ENCODE data around the gene CLIC1. TPM values are rescaled to one million over a fixed set of nuclear protein-coding genes. Genes with fewer than 3 reads are reported as not detected.

CLIC1 gene
- total RNA-seq, 5 donors from 2014 or later (not counting 1 experiment from before 2014, with no cell fraction given): 89.5 to 146 (median 112) TPM

GRCh38 chr6:31697555-31697954 is 38.8 kb downstream of the CLIC1 start:
- DNase-seq: no peak
- ChIA-PET POLR2A (interaction anchor here (0.6 kb wide), 2 partner anchors 183 to 318 kb away, joined by 3 to 5 read pairs; no protein-coding TSS in a partner anchor), CTCF (interaction anchor here in 1 of 2 donors (0.6 kb wide), 1 partner anchor 261 kb away, joined by 3 read pairs; no protein-coding TSS in a partner anchor)
- peaks cover 23 to 48% of the 10 kb centered on the region in 2 donors for H3K36me3 ChIP-seq (ENCODE audit: control insufficient read depth in 2 of 2, extremely low read depth in 1 of 2, insufficient read depth in 1 of 2, low read length in 1 of 2)
- no peaks in the 10 kb centered on the region for H3K9me3 ChIP-seq
- Mint-ChIP-seq H3K4me3 (no peak overlapping the region), H3K27me3 (no peaks in the 10 kb centered on the region), H3K27ac (peak overlapping the region; percentile 66 to 74), H3K4me1 (peaks cover 30 to 40% (median 35%) of the 10 kb centered on the region in 3 donors), H3K9me3 (no peaks in the 10 kb centered on the region), H3K36me3 (peaks cover 29% of the 10 kb centered on the region)
- H3K27ac ChIP-seq (ENCODE audit: low read length): no peak overlapping the region
- no peak for ATAC-seq (replicated peaks in 1 of 4)
- no peaks in the 10 kb centered on the region for H3K27me3 ChIP-seq (replicated peaks in 1 of 2; ENCODE audit: control insufficient read depth in 2 of 2, extremely low read depth in 1 of 2, insufficient read depth in 2 of 2, low read length in 1 of 2)
- no CpG with 5 or more reads among the region's 3 CpGs for WGBS (ENCODE audit: insufficient coverage)
- H3K4me3 ChIP-seq (ENCODE audit: control insufficient read depth in 1 of 2, extremely low read depth in 1 of 2, low read length in 1 of 2): no peak overlapping the region
- H3K4me1 ChIP-seq (ENCODE audit: control insufficient read depth in 1 of 2, extremely low read depth in 1 of 2, insufficient read depth in 2 of 2, low read length in 2 of 2): peaks cover 9 to 23% of the 10 kb centered on the region in 2 experiments

- Histone ChIP-seq H3K27ac (ENCODE audit: low read length) (no peak overlapping the region), H3K27me3 (replicated peaks in 1 of 2; ENCODE audit: control insufficient read depth in 2 of 2, extremely low read depth in 1 of 2, insufficient read depth in 2 of 2, low read length in 1 of 2) (no peaks in the 10 kb centered on the region), H3K9me3 (no peaks in the 10 kb centered on the region), H3K4me1 (ENCODE audit: control insufficient read depth in 1 of 2, extremely low read depth in 1 of 2, insufficient read depth in 2 of 2, low read length in 2 of 2) (no peaks in the 10 kb centered on the region), H3K36me3 (ENCODE audit: control insufficient read depth in 2 of 2, extremely low read depth in 1 of 2, insufficient read depth in 1 of 2, low read length in 1 of 2) (peaks cover 26 to 79% of the 10 kb centered on the region in 2 donors), H3K4me3 (ENCODE audit: control insufficient read depth in 1 of 2, extremely low read depth in 1 of 2, low read length in 1 of 2) (no peak overlapping the region)
- Mint-ChIP-seq H3K4me1 (peaks cover 10 to 12% (median 10%) of the 10 kb centered on the region in 3 donors), H3K27me3 (no peaks in the 10 kb centered on the region), H3K9me3 (no peaks in the 10 kb centered on the region), H3K27ac (peak overlapping the region in 1 of 2 donors; percentile 44), H3K36me3 (peaks cover 48% of the 10 kb centered on the region), H3K4me3 (no peak overlapping the region)
- no CpG with 5 or more reads among the region's 6 CpGs for whole genome bisulfite sequencing (ENCODE audit: insufficient coverage)
- ATAC-seq (replicated peaks in 1 of 4) (no peak), DNase-seq (no peak)
- ChIA-PET CTCF (interaction anchor here in 1 of 2 donors (0.5 to 0.6 kb wide), 2 partner anchors 424 to 598 kb away, joined by 3 to 4 read pairs; no protein-coding TSS in a partner anchor), POLR2A (no interaction called here)
Measured at GRCh38 chr6:31693535-31693934, 42.8 kb downstream of the CLIC1 start.

- Histone ChIP-seq H3K27ac (ENCODE audit: low read length) (no peak overlapping the region), H3K4me1 (ENCODE audit: control insufficient read depth in 1 of 2, extremely low read depth in 1 of 2, insufficient read depth in 2 of 2, low read length in 2 of 2) (no peaks in the 10 kb centered on the region), H3K36me3 (ENCODE audit: control insufficient read depth in 2 of 2, extremely low read depth in 1 of 2, insufficient read depth in 1 of 2, low read length in 1 of 2) (peaks cover 26 to 85% of the 10 kb centered on the region in 2 donors), H3K9me3 (no peaks in the 10 kb centered on the region), H3K4me3 (ENCODE audit: control insufficient read depth in 1 of 2, extremely low read depth in 1 of 2, low read length in 1 of 2) (no peak overlapping the region), H3K27me3 (replicated peaks in 1 of 2; ENCODE audit: control insufficient read depth in 2 of 2, extremely low read depth in 1 of 2, insufficient read depth in 2 of 2, low read length in 1 of 2) (no peaks in the 10 kb centered on the region)
- ChIA-PET POLR2A (no interaction called here), CTCF (interaction anchor here in 1 of 2 donors (0.6 kb wide), 1 partner anchor 597 kb away, joined by 4 read pairs; no protein-coding TSS in a partner anchor)
- H3K9me3 Mint-ChIP-seq: no peaks in the 10 kb centered on the region
- 93% methylated on average over 9 of the region's 9 CpGs for WGBS (ENCODE audit: insufficient coverage)
- peaks cover 48% of the 10 kb centered on the region for H3K36me3 Mint-ChIP-seq
- no peaks in the 10 kb centered on the region for H3K27me3 Mint-ChIP-seq
- DNase-seq: no peak
- no peak for ATAC-seq (replicated peaks in 1 of 4)
- H3K4me1 Mint-ChIP-seq: peaks cover 8% of the 10 kb centered on the region in 3 donors
- H3K4me3 Mint-ChIP-seq: no peak overlapping the region
- peak overlapping the region in 1 of 2 donors; percentile 44 for H3K27ac Mint-ChIP-seq
Measured at GRCh38 chr6:31692886-31693285, 43.4 kb downstream of the CLIC1 start.

GRCh38 chr6:31692353-31692752 is 44.0 kb downstream of the CLIC1 start:
- no peaks in the 10 kb centered on the region for H3K9me3 ChIP-seq
- H3K4me3 Mint-ChIP-seq: no peak overlapping the region
- H3K36me3 Mint-ChIP-seq: peaks cover 47% of the 10 kb centered on the region
- ChIA-PET CTCF (no interaction called here), POLR2A (no interaction called here)
- H3K36me3 ChIP-seq (ENCODE audit: control insufficient read depth in 2 of 2, extremely low read depth in 1 of 2, insufficient read depth in 1 of 2, low read length in 1 of 2): peaks cover 26 to 85% of the 10 kb centered on the region in 2 donors
- ATAC-seq (replicated peaks in 1 of 4) (no peak), DNase-seq (no peak)
- peaks cover 2 to 3% (median 2%) of the 10 kb centered on the region in 3 donors for H3K4me1 Mint-ChIP-seq
- no peak overlapping the region for H3K4me3 ChIP-seq (ENCODE audit: control insufficient read depth in 1 of 2, extremely low read depth in 1 of 2, low read length in 1 of 2)
- no peaks in the 10 kb centered on the region for H3K27me3 Mint-ChIP-seq
- H3K9me3 Mint-ChIP-seq: no peaks in the 10 kb centered on the region
- H3K27ac Mint-ChIP-seq: peak overlapping the region in 1 of 2 donors; percentile 64
- 100% methylated on average over 2 of the region's 4 CpGs for WGBS (ENCODE audit: insufficient coverage)
- H3K4me1 ChIP-seq (ENCODE audit: control insufficient read depth in 1 of 2, extremely low read depth in 1 of 2, insufficient read depth in 2 of 2, low read length in 2 of 2): no peaks in the 10 kb centered on the region
- H3K27ac ChIP-seq (ENCODE audit: low read length): no peak overlapping the region
- H3K27me3 ChIP-seq (replicated peaks in 1 of 2; ENCODE audit: control insufficient read depth in 2 of 2, extremely low read depth in 1 of 2, insufficient read depth in 2 of 2, low read length in 1 of 2): no peaks in the 10 kb centered on the region

GRCh38 chr6:31691564-31692108 is 44.7 kb downstream of the CLIC1 start:
- Histone ChIP-seq H3K4me3 (ENCODE audit: control insufficient read depth in 1 of 2, extremely low read depth in 1 of 2, low read length in 1 of 2) (no peak overlapping the region), H3K27ac (ENCODE audit: low read length) (no peak overlapping the region), H3K27me3 (replicated peaks in 1 of 2; ENCODE audit: control insufficient read depth in 2 of 2, extremely low read depth in 1 of 2, insufficient read depth in 2 of 2, low read length in 1 of 2) (no peaks in the 10 kb centered on the region), H3K9me3 (no peaks in the 10 kb centered on the region), H3K4me1 (ENCODE audit: control insufficient read depth in 1 of 2, extremely low read depth in 1 of 2, insufficient read depth in 2 of 2, low read length in 2 of 2) (no peaks in the 10 kb centered on the region), H3K36me3 (ENCODE audit: control insufficient read depth in 2 of 2, extremely low read depth in 1 of 2, insufficient read depth in 1 of 2, low read length in 1 of 2) (peaks cover 27 to 87% of the 10 kb centered on the region in 2 donors)
- ChIA-PET POLR2A (no interaction called here), CTCF (no interaction called here)
- Mint-ChIP-seq H3K9me3 (no peaks in the 10 kb centered on the region), H3K4me1 (no peaks in the 10 kb centered on the region), H3K4me3 (no peak overlapping the region), H3K27ac (no peak overlapping the region), H3K27me3 (no peaks in the 10 kb centered on the region), H3K36me3 (peaks cover 48% of the 10 kb centered on the region)
- no peak for ATAC-seq (replicated peaks in 1 of 4)
- DNase-seq: no peak
- 100% methylated on average over 7 of the region's 12 CpGs for WGBS (ENCODE audit: insufficient coverage)

- no peaks in the 10 kb centered on the region for H3K4me1 ChIP-seq (ENCODE audit: control insufficient read depth in 1 of 2, extremely low read depth in 1 of 2, insufficient read depth in 2 of 2, low read length in 2 of 2)
- peaks cover 25 to 87% of the 10 kb centered on the region in 2 donors for H3K36me3 ChIP-seq (ENCODE audit: control insufficient read depth in 2 of 2, extremely low read depth in 1 of 2, insufficient read depth in 1 of 2, low read length in 1 of 2)
- ATAC-seq (replicated peaks in 1 of 4) (no peak), DNase-seq (no peak)
- Mint-ChIP-seq H3K4me1 (no peaks in the 10 kb centered on the region), H3K9me3 (no peaks in the 10 kb centered on the region), H3K27ac (no peak overlapping the region), H3K36me3 (peaks cover 54% of the 10 kb centered on the region), H3K27me3 (no peaks in the 10 kb centered on the region), H3K4me3 (no peak overlapping the region)
- no peak overlapping the region for H3K27ac ChIP-seq (ENCODE audit: low read length)
- H3K9me3 ChIP-seq: no peaks in the 10 kb centered on the region
- no peaks in the 10 kb centered on the region for H3K27me3 ChIP-seq (replicated peaks in 1 of 2; ENCODE audit: control insufficient read depth in 2 of 2, extremely low read depth in 1 of 2, insufficient read depth in 2 of 2, low read length in 1 of 2)
- WGBS (ENCODE audit: insufficient coverage): 95% methylated on average over 3 of the region's 6 CpGs
- ChIA-PET CTCF (interaction anchor here (0.5 to 1.0 kb wide), 4 partner anchors 11 to 431 kb away, joined by 3 to 5 read pairs (median 3); no protein-coding TSS in a partner anchor), POLR2A (interaction anchor here (0.5 to 0.6 kb wide), 3 partner anchors 162 to 1185 kb away, joined by 3 to 6 read pairs (median 4); no protein-coding TSS in a partner anchor)
- no peak overlapping the region for H3K4me3 ChIP-seq (ENCODE audit: control insufficient read depth in 1 of 2, extremely low read depth in 1 of 2, low read length in 1 of 2)
Measured at GRCh38 chr6:31691078-31691463, 45.3 kb downstream of the CLIC1 start.
